GM10266 (cell line): Measurements from ENCODE around the gene RAB42.
A peak's percentile ranks its signal among the peaks of the same experiment; 100 is the strongest.
"Not testable (repeated sequence)": the region's sequence is repeated elsewhere in the genome, so short reads cannot be mapped to it uniquely, and the experiment has no call there.

Source experiments
- DNase-seq: peaks from one replicate; pipeline ENCODE4 v3.0.0; 2012; ENCODE audit errors: extremely low spot score
- TF ChIP-seq, protein P1 (sequence below): IDR thresholded peaks from 2 replicates; pipeline ENCODE4 v1.5.1; 2012; ENCODE audit warnings: mild to moderate bottlenecking, low read depth; ENCODE audit not compliant: control insufficient read depth, insufficient read depth; ENCODE audit errors: missing control alignments

The RAB42 gene

DNA sequence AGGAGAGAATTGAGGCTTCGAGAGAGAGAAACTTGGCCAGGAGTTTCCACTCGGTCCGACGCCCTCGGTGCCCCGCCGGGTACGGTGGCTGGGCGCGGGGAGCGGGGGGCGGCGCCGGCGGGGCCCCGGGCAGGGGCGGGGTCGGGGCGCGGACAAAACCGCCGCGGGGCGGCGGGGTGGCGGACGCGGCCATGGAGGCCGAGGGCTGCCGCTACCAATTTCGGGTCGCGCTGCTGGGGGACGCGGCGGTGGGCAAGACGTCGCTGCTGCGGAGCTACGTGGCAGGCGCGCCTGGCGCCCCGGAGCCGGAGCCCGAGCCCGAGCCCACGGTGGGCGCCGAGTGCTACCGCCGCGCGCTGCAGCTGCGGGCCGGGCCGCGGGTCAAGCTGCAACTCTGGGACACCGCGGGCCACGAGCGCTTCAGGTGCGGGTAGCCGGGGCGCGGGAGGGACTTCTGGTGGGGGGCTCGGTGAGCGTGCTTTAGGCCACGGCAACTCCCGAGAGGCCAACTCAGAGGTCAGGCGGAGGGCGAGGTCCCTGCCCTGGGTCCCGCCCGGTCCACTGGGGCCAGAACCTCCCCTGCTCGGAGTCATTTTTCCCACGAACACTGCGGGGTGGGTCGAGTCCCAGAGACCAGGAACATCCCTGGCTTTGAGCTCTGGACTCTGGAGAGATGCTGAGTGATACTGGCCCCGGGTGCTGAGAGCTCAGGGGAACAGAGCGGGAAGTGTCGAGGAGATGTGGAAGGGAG lies 431 bp downstream of the RAB42 start:
- TF ChIP-seq, protein P1, sequence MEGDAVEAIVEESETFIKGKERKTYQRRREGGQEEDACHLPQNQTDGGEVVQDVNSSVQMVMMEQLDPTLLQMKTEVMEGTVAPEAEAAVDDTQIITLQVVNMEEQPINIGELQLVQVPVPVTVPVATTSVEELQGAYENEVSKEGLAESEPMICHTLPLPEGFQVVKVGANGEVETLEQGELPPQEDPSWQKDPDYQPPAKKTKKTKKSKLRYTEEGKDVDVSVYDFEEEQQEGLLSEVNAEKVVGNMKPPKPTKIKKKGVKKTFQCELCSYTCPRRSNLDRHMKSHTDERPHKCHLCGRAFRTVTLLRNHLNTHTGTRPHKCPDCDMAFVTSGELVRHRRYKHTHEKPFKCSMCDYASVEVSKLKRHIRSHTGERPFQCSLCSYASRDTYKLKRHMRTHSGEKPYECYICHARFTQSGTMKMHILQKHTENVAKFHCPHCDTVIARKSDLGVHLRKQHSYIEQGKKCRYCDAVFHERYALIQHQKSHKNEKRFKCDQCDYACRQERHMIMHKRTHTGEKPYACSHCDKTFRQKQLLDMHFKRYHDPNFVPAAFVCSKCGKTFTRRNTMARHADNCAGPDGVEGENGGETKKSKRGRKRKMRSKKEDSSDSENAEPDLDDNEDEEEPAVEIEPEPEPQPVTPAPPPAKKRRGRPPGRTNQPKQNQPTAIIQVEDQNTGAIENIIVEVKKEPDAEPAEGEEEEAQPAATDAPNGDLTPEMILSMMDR = no peak
- peak; percentile 66 for DNase-seq

- not testable (repeated sequence) for DNase-seq
Measured at GRCh38 chr1:28593988-28594356, 1.9 kb downstream of the RAB42 start.

- not testable (repeated sequence) for DNase-seq
Measured at GRCh38 chr1:28594686-28595411, 2.8 kb downstream of the RAB42 start.

- TF ChIP-seq, protein P1 = no peak
- no peak for DNase-seq
Measured at GRCh38 chr1:28595412-28596191, 3.5 kb downstream of the RAB42 start.

- not testable (repeated sequence) for DNase-seq
Measured at GRCh38 chr1:28596276-28596675, 4.2 kb downstream of the RAB42 start.

- DNase-seq = no peak
- TF ChIP-seq, protein P1 = no peak
Measured at GRCh38 chr1:28601696-28602095, 9.6 kb downstream of the RAB42 start.

DNA sequence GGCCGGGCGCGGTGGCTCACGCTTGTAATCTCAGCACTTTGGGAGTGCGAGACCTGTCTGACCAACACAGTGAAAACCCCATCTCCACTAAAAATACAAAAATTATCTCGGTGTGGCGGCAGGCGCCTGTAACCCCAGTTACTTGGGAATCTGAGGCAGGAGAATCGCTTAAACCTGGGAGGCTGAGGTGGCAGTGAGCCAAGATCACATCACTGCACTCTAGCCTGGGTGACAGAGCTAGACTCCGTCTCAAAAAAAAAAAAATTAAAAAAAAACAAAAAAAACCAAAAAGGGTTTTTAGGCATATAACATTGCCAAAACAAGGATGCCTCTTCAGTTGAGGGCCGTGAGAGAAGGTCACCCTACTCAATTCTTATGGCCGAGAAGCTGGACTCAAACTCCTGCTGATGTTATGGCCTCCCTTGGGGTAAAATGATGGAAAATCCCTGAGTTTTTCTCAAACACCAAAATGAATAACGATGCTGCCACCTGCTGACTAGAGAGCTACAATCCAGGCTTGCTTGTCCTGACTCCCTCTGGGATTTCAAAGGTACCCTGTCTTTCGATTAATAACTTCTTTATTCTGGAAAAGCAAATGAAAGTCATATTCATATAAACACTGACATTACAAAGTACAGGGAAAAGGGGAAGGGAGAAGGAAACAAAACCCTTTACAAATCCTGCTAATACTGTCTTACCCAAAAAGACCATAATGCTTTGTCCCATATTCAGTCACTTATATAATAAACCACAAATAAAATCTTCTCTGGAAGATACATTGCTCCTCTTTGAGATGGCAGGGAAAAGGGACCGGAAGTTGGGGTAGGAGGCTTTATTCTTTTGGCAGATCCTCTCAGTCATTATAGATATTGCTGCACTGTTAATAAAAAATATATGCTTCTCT lies 10.7 kb downstream of the RAB42 start:
- peak; percentile 64 for DNase-seq
- TF ChIP-seq, protein P1 = peak; percentile 75

DNA sequence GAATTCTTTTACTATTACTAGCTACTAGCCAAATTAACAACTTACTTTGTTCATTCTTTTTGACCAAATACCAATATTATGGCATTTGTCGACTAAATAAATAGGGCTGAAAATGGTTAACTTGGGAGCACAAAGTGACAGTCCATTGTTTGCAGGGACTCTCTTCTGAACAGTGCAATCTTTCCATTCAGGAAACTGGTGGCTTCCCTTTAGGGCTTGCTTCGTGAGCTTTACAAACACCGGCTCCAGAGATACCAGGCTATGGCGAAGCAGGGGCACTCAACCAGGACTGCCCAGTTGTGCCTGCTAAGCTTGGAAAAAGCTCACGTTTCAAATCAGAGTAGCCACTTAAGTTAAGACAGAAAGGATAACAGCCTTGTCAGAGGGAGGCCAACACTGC lies 12.3 kb downstream of the RAB42 start:
- DNase-seq = no peak
- TF ChIP-seq, protein P1 = no peak
